Astrocyte of the cerebellum (primary cell): ENCODE results near the gene SMYD4.
"Not testable (repeated sequence)": the region's sequence is repeated elsewhere in the genome, so short reads cannot be mapped to it uniquely, and the experiment has no call there.

Experiments
- DNase-seq: peaks from one replicate; pipeline ENCODE4 v3.0.0-alpha.2; 2011; ENCODE audit warnings: low read depth
- H3K4me3 ChIP-seq: 2 replicates; pipeline ENCODE4 v1.5.1; 2011; ENCODE audit warnings: mild to moderate bottlenecking, low read depth, low read length, moderate library complexity
- in situ Hi-C: cut with HindIII; loops from 2 replicates; pipeline ENCODE4 v1.10.0; 2017; ENCODE audit warnings: low sequenced_read_pairs
- TF ChIP-seq, protein P1 (sequence below): IDR thresholded peaks from 2 replicates; pipeline ENCODE4 v1.5.1; 2012; ENCODE audit warnings: low read length, low read depth, moderate library complexity, mild to moderate bottlenecking; ENCODE audit errors: missing control alignments

The SMYD4 gene

DNA sequence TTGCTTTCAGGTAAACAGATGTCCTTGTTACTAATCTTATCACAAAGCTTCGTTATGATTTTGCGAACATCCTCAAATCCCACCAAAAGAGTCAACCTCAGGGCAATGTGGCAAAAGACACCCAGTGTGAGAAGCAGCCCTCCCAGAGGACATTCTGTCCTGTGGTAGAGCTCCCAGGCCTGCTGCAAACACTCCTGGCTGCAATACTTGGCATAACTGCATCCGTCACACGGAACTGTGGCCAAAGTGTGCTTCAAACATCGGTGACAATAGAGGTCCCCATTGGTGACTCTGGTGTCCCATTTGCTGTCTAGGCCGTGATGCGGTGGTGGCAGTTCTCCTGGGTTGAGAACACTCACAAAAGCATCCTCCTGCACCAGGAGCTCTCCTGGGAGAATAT lies 29.5 kb downstream of the SMYD4 start:
- TF ChIP-seq, protein P1, sequence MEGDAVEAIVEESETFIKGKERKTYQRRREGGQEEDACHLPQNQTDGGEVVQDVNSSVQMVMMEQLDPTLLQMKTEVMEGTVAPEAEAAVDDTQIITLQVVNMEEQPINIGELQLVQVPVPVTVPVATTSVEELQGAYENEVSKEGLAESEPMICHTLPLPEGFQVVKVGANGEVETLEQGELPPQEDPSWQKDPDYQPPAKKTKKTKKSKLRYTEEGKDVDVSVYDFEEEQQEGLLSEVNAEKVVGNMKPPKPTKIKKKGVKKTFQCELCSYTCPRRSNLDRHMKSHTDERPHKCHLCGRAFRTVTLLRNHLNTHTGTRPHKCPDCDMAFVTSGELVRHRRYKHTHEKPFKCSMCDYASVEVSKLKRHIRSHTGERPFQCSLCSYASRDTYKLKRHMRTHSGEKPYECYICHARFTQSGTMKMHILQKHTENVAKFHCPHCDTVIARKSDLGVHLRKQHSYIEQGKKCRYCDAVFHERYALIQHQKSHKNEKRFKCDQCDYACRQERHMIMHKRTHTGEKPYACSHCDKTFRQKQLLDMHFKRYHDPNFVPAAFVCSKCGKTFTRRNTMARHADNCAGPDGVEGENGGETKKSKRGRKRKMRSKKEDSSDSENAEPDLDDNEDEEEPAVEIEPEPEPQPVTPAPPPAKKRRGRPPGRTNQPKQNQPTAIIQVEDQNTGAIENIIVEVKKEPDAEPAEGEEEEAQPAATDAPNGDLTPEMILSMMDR = no peak
- DNase-seq = no peak
- no peak overlapping the region for H3K4me3 ChIP-seq
- in situ Hi-C loops = no loop called here

DNA sequence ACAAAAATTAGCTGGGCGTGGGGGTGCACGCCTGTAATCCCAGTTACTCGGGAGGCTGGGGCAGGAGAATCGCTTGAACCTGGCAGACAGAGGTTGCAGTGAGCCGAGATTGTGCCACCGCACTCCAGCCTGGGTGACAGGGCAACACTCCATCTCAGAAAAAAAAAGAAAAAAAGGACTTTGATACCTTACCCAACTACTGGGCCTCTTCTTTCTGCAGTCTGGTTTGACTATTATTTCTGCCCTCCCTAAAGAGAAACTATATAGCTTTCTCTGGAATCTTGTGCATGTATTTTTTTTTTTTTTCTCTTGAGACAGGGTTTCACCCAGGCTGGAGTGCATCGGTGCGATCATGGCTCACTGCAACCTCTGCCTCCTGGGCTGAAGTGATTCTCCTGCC lies 31.9 kb downstream of the SMYD4 start:
- H3K4me3 ChIP-seq, in situ Hi-C loops, DNase-seq: not testable (repeated sequence)

DNA sequence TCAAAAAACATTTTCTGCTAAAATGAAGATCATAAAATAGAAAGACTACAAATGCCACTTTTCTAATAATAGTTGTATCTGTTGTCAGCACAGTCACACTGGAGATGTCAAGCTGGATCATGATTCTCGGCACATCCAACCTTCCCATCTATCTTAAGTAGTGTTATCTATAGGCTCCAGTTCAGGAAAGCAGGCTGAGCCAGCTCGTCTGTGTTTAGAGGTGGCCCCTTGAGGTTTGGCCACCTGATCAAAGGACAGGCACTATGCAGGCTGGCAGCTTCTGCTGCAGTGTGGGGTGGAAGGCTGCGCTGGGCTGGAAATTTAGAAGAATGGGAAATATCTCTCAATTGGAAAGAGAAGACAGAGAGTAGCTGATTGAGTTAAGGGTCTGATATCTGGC lies 32.4 kb downstream of the SMYD4 start:
- H3K4me3 ChIP-seq = no peak overlapping the region
- TF ChIP-seq, protein P1 = no peak
- in situ Hi-C loops = no loop called here
- DNase-seq = no peak

DNA sequence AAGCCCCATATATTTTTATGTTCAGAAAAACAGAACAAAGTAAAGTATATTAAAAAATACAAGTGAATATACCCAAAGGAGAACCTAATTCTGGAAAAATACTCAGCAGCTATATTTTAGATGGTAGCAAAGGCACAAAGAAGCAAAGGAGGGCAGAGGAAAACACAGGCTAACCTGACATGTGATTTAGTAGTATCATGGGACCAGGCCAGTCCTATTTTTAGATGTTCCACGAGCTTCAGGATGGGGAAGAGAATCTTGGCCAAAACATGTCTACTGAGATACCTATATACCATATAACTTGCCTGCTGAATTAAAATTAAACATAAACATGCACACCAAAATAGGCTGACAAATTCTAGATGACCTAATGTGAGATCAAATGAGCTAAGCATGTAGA lies 32.9 kb downstream of the SMYD4 start:
- TF ChIP-seq, protein P1 = no peak
- H3K4me3 ChIP-seq = no peak overlapping the region
- DNase-seq = no peak
- in situ Hi-C loops = no loop called here

DNA sequence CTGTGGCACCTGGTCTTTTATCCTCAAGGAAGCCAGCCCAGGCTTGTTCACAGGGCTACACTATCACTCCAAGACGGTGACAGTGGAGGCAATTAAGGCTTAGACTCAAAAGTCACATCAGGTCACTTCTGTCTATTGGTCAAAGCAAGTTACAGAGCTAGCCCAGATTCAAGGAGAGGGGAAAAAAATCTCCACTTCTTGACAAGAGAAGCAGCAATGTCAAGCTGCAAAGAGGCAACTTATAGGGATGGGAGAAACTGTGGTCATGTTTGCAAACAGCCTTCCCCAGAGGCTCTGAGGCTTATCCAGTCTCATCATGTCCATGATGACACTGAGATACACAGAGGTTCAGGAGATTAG lies 36.3 kb downstream of the SMYD4 start:
- TF ChIP-seq, protein P1 = no peak
- in situ Hi-C loops = no loop called here
- DNase-seq = no peak
- H3K4me3 ChIP-seq = no peak overlapping the region

DNA sequence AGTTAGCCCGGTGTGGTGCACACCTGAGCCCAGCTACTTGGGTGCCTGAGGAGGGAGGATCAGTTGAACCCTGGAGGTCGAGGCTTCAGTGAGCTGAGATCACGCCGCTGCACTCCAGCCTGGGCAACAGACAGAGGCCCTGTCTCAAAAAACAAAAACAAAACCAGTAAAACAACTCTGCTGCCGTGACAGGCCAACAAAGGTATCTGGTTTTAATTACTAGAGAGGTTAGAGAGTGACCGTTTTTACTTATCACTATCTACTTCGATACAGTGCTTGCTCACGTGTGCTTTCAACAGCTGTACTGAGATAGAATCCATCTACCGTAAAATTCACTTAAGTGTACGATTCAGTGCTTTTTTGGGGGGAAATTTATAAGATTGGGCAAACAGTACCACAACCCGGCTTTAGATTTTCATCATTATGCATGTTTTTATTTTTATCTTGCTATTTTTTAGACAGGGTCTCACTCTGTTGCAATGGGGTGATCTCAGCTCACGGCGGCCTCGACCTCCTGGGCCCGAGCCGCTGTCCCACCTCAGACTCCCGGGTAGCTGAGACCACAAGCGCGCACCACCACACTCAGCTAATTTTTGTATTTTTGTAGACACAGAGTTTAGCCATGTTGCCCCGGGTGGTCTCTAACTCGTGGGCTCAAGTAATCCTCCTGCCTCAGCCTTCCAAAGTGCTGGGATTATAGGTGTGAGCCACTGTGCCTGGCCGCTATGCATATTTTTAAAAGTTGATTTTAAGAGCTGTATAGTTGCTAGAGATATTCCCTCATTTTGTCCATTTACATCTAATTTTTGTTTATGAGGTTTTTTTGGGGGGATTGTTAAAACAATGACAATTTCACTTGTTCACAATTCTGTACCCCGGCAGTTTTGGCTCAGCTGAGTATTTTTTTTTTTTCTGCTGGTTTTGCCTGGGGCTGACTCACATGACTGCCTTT lies 36.9 kb downstream of the SMYD4 start:
- TF ChIP-seq, protein P1 = no peak
- no peak for DNase-seq
- no peak overlapping the region for H3K4me3 ChIP-seq
- in situ Hi-C loops = no loop called here

DNA sequence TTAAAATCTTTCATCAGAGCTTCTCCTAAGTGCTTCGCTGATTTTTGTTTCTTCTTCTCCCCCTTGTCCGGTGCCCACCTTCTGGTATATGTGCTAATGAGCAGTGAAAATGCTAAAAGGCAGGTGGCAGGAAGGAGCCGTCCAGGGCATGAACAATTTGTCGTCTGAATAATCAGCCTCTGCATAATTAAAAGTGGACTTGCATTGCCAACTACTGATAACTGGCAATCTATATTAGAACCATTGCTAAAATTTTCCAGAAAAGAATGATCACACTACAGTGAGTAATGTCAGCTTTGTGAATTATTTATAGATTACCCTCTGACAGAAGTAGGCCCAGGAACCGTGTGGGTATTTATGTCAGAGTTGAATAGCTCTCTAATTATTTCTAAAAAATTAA lies 39.8 kb downstream of the SMYD4 start:
- no peak overlapping the region for H3K4me3 ChIP-seq
- in situ Hi-C loops = loop anchor here (10.0 kb wide), 2 partner anchors 135 to 205 kb away; no protein-coding TSS in a partner anchor
- TF ChIP-seq, protein P1 = no peak
- no peak for DNase-seq
